Measurements from ENCODE around the gene JPH2.

The JPH2 gene

DNA sequence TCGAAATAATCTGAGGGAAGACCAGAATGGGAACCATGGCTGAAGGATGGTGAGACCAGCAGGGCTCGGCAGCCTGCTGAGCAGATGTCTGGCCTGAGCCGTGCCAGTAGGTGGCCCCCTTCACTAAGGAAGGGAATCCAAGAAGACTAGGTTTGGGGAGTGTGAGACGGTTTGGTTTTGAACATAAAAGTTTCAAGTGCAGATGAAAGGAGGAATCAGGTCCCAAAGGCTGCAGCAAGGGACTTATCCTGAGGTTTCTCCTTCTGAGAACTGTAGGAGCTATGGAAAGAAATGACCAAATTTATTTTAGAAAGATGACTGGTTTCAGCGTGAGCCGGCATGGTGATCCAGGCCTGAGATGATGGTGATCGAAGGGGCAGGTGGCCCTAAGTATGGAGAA lies 28.1 kb upstream of the JPH2 start:
- intact Hi-C loops (cut with DNase I) = loop anchor here (1.0 to 10.0 kb wide), 4 partner anchors 96 to 400 kb away; partner anchors contain the start of gene FITM2
- peak; percentile 57 to 97 (median 78) for DNase-seq

DNA sequence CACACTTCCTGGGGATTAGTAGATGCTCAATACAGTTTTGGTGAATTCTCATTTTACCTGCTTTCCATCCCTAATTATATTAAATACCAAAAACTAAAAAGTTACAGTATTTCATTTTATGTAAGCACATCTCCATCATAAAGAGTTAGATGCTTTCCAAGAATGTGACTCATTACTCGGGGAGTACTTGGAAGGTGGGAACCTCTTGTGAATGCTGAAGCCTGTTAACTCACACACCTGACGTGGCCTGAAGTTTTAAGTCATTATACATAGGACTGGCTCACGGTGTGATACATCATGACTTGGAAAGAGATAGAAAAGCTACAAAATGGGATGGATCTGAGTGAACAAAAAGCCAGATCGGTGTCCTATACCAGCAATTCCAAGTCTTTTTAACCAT lies 25.8 kb upstream of the JPH2 start:
- intact Hi-C loops (cut with DNase I) = loop anchor here (10.0 kb wide), 1 partner anchor 402 kb away; no protein-coding TSS in a partner anchor
- no peak for DNase-seq

DNA sequence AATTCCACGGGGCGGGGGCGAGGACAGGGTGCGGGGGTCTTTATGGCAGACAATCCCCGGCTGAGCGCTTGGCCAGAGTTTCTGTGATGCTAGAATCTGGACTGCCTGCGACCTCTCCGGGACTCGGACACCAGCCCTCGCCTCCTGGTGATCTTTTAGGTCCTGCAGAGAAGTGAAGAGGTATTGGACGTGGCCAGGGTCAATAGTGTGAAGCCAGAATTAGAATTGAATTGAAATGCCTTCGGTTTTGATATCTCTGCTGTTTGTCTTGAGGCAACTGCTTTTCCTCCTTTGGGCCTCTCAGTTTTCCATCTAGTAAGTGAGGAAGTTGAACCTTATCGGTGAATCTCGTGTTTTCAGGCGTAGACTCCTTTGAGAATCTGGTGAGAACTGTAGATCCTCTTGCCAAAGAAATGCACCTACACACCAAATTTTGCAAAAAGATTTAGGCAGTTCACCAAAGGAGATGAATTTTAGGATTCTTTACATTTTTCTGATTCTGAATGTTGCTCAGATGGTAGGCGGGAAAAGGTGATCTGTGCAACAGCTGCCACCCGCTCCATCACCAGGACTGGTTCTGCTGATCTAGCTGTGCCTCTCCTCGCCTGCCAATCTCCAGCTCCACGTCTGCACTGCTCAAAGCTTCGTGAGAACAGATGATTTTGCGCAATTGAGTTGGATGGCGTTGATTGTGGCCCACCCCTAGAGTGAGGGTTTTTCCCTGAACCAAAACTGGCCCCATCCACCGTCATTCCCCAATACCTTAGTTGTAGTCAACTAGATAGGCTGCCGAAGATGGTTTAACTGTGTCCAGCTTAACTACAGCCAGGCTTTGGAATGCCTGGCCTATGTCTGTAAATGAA lies 24.4 kb upstream of the JPH2 start:
- DNase-seq = peak in 8 of 10 donors; percentile 22 to 91 (median 40)
- intact Hi-C loops (cut with DNase I) = loop anchor here (10.0 kb wide), 1 partner anchor 403 kb away; no protein-coding TSS in a partner anchor

DNA sequence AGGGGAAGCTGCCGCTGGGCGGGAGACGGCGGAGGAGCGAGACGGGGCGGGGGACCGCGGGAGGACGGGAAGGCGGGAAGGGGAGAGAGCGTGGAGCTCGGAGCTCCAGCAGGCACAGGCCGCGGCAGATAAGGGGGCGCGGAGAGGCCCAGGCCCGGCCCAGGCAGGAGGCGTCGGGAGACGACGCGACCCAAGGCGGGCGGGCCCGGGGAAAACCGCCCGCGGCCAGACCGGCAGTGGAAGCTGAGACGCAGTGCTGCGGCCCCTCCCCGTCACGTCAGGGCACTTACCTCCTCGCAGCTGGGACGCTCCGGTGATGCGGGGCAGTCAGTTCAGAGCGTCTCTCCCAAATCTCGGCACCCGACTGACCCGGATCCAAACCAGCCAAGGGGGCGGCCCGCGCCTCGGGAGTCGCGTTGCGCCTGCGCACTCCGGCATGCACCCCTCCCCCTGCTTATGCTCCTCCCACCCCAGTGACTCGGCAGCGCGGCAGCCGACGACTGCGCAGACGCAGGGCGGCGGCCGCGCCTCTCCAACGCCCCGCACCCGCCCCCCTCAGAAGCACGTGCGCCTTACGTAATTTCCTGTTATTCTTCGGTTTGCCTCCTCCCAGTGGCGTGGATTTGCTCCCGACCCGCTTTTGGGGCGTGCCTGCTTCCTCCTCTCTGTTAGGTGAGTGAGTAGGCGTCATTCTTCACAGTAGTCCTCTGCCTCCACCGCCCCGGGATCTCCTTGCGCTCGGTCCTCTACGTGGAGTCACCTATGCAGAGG lies 23.6 kb upstream of the JPH2 start, which contains the start of gene OSER1:
Gene OSER1, minus strand, starts transcription at position 366 of the 771 bp plus-strand sequence. CDS start 3,814 bp downstream, outside the sequence.
- DNase-seq = peak; percentile 92 to 99 (median 97)
- intact Hi-C loops (cut with DNase I) = loop anchor here (10.0 kb wide), 1 partner anchor 404 kb away; no protein-coding TSS in a partner anchor

- DNase-seq = peak in 3 of 10 donors; percentile 26 to 77 (median 75)
- intact Hi-C loops (cut with DNase I) = loop anchor here (10.0 kb wide), 1 partner anchor 405 kb away; no protein-coding TSS in a partner anchor
These were observed 22.9 kb upstream of the JPH2 start for GRCh38 chr20:44209686-44210405.

DNA sequence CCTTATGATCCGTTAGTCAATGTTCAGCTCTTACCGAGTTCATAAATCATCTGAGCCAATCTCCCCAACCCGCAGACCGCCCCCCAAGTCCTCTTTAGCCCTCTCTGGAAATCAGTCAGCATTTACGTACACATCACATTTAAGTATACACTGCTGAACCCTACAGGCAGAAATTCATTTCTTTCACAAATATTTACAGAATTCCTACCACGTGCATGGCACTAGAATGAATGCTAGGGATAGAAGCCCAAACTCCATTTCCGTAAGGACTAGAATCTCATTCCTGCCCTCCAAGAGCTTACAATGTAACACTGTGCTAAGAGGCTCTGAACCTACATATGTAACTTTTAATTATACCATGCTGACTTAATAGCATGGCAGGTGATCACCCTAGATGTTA lies 21.8 kb upstream of the JPH2 start:
- DNase-seq = no peak
- intact Hi-C loops (cut with DNase I) = no loop called here

DNA sequence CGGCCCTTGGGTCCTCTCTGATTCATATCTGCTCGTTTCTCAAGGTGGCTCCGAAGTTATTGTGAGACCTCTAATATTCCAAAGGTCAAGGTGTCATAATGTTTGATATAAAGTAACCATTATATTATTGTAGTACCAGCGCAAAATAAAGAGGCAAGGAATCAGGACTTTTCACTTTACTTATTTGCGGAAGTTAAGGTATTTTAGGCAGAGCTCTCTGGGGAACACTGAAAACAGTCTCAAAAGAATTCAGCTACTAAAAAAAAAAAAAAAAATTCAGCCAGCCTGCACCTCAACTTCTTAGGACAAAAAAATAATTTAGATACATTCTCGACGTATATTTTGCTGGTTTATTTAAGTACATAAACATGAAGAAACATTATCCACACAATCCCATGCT lies 21.2 kb upstream of the JPH2 start:
- DNase-seq = no peak
- intact Hi-C loops (cut with DNase I) = no loop called here

DNA sequence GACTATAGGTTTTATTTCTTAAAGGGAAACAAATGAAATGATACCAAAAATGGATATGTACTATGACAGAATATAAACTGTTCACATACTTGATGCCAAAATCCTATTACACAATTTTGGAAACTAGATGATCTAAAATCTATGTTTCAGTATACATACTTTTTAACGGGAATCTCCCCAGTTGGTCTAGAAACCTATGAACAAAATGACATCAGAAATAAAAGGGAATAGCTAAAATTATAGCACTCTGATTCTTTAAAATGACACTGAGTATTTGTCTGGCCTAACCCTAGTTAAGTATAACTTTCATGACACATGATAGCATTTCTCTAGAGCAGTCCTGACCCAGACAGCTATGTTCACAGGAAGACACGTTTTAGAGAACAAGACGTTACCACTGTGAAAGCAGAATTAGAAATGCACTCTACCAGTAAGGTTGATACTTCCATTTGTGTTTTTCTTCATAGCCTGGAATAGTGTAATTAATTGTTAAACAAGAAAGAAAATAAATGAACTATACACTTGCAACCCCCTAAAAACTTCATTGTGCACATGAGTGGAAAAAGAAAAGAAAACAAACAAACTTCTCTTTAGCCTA lies 20.2 kb upstream of the JPH2 start:
- intact Hi-C loops (cut with DNase I) = no loop called here
- DNase-seq = no peak

DNA sequence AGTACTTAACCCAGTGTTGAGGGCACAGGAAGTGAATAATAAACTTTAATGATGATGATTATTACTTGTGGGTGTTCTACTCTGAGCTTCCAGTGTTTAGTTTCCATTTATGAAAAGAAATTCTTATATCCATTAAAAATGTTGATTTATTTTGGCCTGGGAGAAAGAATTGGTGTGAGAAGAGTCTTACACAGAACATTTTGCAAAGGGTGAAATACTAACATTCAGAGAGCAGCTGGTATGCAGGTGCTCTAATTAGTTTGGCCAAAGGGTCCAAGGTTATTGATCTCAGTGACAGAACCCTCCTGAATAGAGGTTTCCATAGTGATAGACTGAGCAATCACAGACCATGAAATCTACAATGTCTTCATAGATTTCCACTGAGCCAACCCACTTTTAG lies 19.1 kb upstream of the JPH2 start:
- intact Hi-C loops (cut with DNase I) = no loop called here
- no peak for DNase-seq

DNA sequence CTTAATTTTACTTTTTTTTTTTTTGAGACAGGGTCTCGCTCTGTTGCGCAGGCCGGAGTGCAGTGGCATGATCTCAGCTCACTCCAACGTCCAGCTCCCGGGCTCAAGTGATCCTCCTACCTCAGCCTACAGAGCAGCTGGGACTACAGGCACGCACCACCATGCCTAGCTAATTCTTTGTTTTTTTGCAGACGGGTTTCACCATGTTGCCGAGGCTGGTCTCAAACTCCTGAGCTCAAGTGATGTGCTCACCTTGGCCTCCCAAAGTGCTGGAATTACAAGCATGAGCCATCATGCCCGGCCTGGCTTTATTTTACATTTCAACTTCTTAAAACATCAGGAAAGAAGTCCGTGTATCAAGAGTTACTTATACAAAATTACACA lies 17.8 kb upstream of the JPH2 start:
- intact Hi-C loops (cut with DNase I) = no loop called here
- no peak for DNase-seq

- intact Hi-C loops (cut with DNase I) = no loop called here
- DNase-seq = no peak
These were observed 17.3 kb upstream of the JPH2 start for GRCh38 chr20:44204156-44204831.

DNA sequence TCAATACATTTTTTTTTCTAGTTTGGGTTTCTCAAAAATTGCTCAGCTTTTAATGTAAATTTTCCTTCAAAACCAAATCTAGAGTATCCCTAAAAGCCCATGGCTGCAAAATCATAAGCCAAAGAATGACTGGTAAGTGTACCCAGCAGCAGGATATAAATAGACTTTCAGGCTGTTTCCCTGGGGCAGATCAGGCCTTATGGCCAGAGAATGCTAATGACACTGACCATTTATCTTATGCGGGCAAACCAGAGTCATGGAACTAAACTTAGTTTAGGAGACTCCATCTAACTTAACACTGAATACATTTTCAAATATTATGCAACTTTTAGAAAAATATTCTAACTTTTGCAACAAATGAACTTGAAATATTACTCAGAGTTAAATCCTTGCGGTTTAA lies 16.2 kb upstream of the JPH2 start:
- intact Hi-C loops (cut with DNase I) = no loop called here
- DNase-seq = no peak

DNA sequence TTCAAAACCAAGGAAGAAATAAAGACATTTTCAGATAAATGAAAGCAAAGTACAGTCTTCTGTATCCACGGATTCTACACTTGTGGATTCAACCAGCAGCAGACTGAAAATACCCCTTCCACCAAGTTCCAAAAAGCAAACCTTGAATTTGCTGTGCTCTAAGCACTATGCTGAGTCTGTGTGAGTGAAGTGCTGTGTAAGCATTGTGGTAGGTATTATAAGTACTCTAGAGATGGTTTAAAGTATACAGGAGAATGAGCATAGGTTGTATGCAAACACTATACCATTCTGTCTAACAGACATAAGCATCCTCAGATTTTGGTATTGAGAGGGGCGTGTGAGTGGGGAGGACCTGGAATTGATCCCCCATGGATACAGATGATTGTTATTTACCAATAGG lies 14.0 kb upstream of the JPH2 start:
- DNase-seq = no peak
- intact Hi-C loops (cut with DNase I) = no loop called here

- intact Hi-C loops (cut with DNase I) = no loop called here
- DNase-seq = no peak
These were observed 13.4 kb upstream of the JPH2 start for GRCh38 chr20:44200371-44200770.

DNA sequence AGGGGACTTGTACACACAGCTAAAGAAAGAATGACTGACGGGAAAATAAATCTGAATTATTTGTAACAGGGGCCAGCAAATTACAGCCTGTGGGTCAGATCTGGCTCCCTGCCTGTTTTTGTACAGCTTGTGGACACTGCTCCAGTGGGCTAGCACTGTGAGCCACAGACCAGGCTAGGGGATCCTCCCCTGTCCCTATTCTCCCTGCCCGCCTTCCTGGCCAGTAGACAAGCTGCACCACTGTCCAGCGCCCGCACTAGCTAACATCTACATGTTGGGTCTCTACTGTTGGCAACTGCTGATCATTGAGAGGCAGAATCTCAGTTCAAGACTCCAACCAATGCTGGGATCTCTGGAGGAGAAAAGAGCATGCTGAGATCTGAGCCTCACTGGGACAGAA lies 12.9 kb upstream of the JPH2 start:
- intact Hi-C loops (cut with DNase I) = loop anchor here (10.0 kb wide), 1 partner anchor 455 kb away; no protein-coding TSS in a partner anchor
- DNase-seq = no peak

GRCh38 chr20:44198872-44199271 lies 11.9 kb upstream of the JPH2 start:
- intact Hi-C loops (cut with DNase I) = loop anchor here (10.0 kb wide), 1 partner anchor 454 kb away; no protein-coding TSS in a partner anchor
- DNase-seq = no peak

GRCh38 chr20:44196271-44196670 lies 9.3 kb upstream of the JPH2 start:
- no peak for DNase-seq

DNA sequence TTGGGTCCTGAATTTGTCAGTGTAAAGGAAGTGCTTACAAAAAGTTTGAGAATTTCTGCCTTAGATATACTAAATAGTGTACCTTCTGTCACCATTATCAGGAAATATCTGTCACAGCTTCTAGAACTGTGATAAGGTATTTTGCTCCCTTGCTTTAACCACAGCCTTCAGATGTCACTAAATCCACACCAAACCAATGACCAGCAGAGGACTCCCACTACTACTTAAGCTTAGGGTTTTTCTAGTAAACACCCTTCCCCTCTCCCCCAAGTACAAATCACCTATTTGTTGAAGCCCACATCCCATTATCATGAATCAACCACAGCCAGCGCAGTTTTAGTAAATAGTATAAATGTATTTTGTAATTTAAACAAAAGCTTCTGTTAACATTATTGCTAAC lies 8.6 kb upstream of the JPH2 start:
- no peak for DNase-seq
- intact Hi-C loops (cut with DNase I) = loop anchor here (10.0 kb wide), 1 partner anchor 451 kb away; no protein-coding TSS in a partner anchor

More at GRCh38 chr20:44196271-44196670, 9.3 kb upstream of the JPH2 start:
- intact Hi-C loops (cut with DNase I) = loop anchor here (10.0 kb wide), 1 partner anchor 451 kb away; no protein-coding TSS in a partner anchor

DNA sequence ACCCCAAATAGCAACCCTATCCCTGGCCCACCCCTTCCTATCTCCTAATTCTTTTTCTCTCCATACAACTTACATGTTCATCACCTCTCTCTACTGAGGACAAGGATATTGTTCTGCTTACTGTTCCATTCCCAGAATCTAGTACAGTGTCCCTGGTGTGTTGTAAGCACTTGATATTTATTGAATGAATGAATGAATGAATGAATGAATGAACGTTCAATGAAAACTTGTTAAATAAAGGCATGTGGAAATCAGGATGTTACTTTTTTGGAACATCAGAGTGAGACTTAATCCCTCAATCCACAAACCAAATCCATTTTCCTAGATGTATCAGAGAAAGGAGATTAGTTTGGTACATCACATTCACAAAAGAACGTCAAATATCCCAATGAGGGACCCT lies 6.8 kb upstream of the JPH2 start:
- DNase-seq = no peak
- intact Hi-C loops (cut with DNase I) = loop anchor here (10.0 kb wide), 1 partner anchor 449 kb away; no protein-coding TSS in a partner anchor
